Heart right ventricle (tissue), 16 donors: ENCODE results near the gene FMO5. TPM values are rescaled to one million over a fixed set of nuclear protein-coding genes. Genes with fewer than 3 reads are reported as not detected.

Experiments
- ATAC-seq, 8 donors: fragments of 200-7000 bp; cut with Tn5 transposase; one replicate each; pipeline ENCODE4 v1.9.1; 2020; ENCODE audit warnings: mild to moderate bottlenecking in 8 of 8, moderate library complexity in 8 of 8, moderate number of reproducible peaks in 1 of 8
- DNase-seq, 2 donors: peaks; one replicate each; pipeline ENCODE4 v3.0.0-alpha.2; 2020
- H3K27ac ChIP-seq, 10 donors: fragments of 200-600 bp; sonication (generic) in 2 of 10; one replicate each; pipeline versions ENCODE4 v1.5.0 to v1.8.0; 2020 to 2022; ENCODE audit warnings: mild to moderate bottlenecking in 3 of 10
- H3K27me3 ChIP-seq, 7 donors: fragments of 200-600 bp; one replicate each; pipeline ENCODE4 v1.8.0; 2021 to 2022; ENCODE audit warnings: mild to moderate bottlenecking in 2 of 7
- H3K36me3 ChIP-seq, 9 donors: fragments of 200-600 bp; sonication (generic) in 1 of 9; one replicate each; pipeline versions ENCODE4 v1.5.0 to v1.8.0; 2020 to 2022; ENCODE audit warnings: mild to moderate bottlenecking in 2 of 9
- H3K4me1 ChIP-seq, 9 donors: fragments of 200-600 bp; sonication (generic) in 1 of 9; one replicate each; pipeline versions ENCODE4 v1.5.0 to v1.8.0; 2020 to 2022; ENCODE audit warnings: mild to moderate bottlenecking in 4 of 9
- H3K4me3 ChIP-seq, 10 donors: fragments of 200-600 bp; sonication (generic) in 2 of 10; one replicate each; pipeline versions ENCODE4 v1.5.0 to v1.8.0; 2020 to 2022; ENCODE audit warnings: mild to moderate bottlenecking in 7 of 10, moderate library complexity in 2 of 10
- H3K9me3 ChIP-seq, 11 donors: fragments of 200-600 bp in 10 of 11; sonication (generic) in 2 of 11; one replicate each; pipeline versions ENCODE4 v1.5.0 to v1.8.0; 2013 to 2022; ENCODE audit warnings: mild to moderate bottlenecking in 2 of 11, control low read depth in 1 of 11, moderate library complexity in 1 of 11
- WGBS, 2 donors: extraction: QIAGEN DNeasy Blood & Tissue Kit; methylation state at CpG; one replicate each; pipeline ENCODE4 v1.1.7; 2013; ENCODE audit warnings: inconsistent platforms in 1 of 2; 5-methylcytosine and 5-hydroxymethylcytosine counted together
- intact Hi-C, 10 donors: fragments of 100-400 bp; cut with DNase I; formaldehyde crosslinking; loops; one replicate each; pipeline versions ENCODE4 v1.11.1 to v1.14.2; 2022
- polyA plus RNA-seq, 2 donors: library from polyadenylated mRNA; stranded (reverse); fragments of 200-250 nt; gene quantifications; one replicate each; pipeline ENCODE4 v1.2.3, GENCODE V29; 2013
- total RNA-seq, 10 donors: library from RNA; stranded (reverse); fragmentation: NEBNext Ultra II Directional in 3 of 10; extraction: Animal tissue kit (Norgen Biotek cat#: 25700) in 3 of 10; gene quantifications; one replicate each; pipeline versions ENCODE4 v1.2.1 to v1.2.4, GENCODE V29; 2021 to 2023
- TF ChIP-seq, protein P1 (sequence below), 9 donors: fragments of 200-600 bp; sonication (generic) in 2 of 9; IDR thresholded peaks; one replicate each; pipeline versions ENCODE4 v1.5.0 to v1.8.0; 2021 to 2022; ENCODE audit warnings: antibody characterized with exemption in 9 of 9, mild to moderate bottlenecking in 5 of 9, moderate library complexity in 1 of 9
- donor health status: Arrhythmogenic right ventricular cardiomyopathy.
- donor health status: ischemic (EF 13 %, LVEDD 7.1; RV severe dilation, severe dysfunction).
- donor health status: healthy with polysubstance abuse.
- donor health status: DM: no; HTN: yes; CAD: no.
- donor health status: DM: no; HTN: no; CAD: no.
- donor health status: ischemic (EF 25% LVEDD 6.9; RV normal size, moderate dysfunction).
- donor health status: ischemic (EF 25% LVEDD 5.7; RV mildly dilated, moderate dysfunction).
- donor health status: healthy.
- donor health status: DM: yes; HTN: yes; CAD: no.
- donor health status: Ischemic cardiomyopathy.
- donor health status: ischemic (EF 35%, LVEDD 5.7; RV mildly dilated, moderate dysfunction).
- donor health status: nonischemic (EF 11% LVEDD 7.7; RV severe dilation, severe dysfunction).
- donor health status: DM: yes; HTN: yes; CAD: no.
- donor health status: PGD.
- donor health status: ischemic (EF 29% LVEDD 5.4; RV normal size, mild dysfunction).
- donor health status: nonischemic (EF 23%, LVEDD 6.1; RV moderate dilation, normal function).

The FMO5 gene
- total and polyA plus RNA-seq, 12 donors: 0.20 to 21.7 (median 0.78) TPM

DNA sequence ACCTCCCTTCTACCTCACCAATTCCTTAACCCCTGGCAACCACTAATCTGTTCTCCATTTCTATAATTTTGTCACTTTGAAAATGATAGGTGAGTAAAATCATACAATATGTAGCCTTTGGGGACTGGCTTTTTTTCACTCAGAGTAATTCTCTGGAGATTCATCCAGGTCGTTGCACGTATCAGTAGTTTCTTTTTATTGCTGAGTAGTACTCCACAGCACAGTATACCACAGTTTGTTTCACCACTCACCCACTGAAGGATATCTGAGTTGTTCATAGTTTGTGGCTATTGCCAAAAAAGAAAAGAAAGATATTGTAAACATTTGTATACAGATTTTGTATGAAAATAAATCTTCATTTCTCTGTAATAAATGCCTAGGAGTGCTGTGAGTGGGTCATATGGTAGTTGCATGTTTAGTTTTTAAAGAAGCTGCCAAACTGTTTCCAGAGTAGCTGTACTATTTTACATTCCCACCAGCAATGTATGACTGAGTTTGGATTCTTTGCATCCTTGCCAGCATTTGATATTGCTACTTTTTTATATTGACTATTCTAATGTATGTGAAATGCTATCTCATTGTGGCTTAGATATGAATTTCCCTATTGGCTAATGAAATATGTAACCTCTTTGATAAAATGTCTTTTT lies 21.0 kb upstream of the FMO5 start:
- ATAC-seq: no peak
- Histone ChIP-seq H3K36me3 (no peaks in the 10 kb centered on the region), H3K27ac (no peak overlapping the region), H3K27me3 (no peaks in the 10 kb centered on the region), H3K9me3 (no peaks in the 10 kb centered on the region), H3K4me1 (peaks cover 0 to 48% (median 19%) of the 10 kb centered on the region in 9 donors), H3K4me3 (no peak overlapping the region)
- no peak for DNase-seq
- intact Hi-C loops: no loop called here
- 88% methylated on average over 2 of the region's 2 CpGs for WGBS, 2 donors
- TF ChIP-seq, protein P1, sequence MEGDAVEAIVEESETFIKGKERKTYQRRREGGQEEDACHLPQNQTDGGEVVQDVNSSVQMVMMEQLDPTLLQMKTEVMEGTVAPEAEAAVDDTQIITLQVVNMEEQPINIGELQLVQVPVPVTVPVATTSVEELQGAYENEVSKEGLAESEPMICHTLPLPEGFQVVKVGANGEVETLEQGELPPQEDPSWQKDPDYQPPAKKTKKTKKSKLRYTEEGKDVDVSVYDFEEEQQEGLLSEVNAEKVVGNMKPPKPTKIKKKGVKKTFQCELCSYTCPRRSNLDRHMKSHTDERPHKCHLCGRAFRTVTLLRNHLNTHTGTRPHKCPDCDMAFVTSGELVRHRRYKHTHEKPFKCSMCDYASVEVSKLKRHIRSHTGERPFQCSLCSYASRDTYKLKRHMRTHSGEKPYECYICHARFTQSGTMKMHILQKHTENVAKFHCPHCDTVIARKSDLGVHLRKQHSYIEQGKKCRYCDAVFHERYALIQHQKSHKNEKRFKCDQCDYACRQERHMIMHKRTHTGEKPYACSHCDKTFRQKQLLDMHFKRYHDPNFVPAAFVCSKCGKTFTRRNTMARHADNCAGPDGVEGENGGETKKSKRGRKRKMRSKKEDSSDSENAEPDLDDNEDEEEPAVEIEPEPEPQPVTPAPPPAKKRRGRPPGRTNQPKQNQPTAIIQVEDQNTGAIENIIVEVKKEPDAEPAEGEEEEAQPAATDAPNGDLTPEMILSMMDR (IDR thresholded peaks at IDR 0.05): no peak

GRCh38 chr1:147245586-147246021 lies 20.5 kb upstream of the FMO5 start:
- ATAC-seq (no peak), DNase-seq (no peak)
- no peak overlapping the region for H3K4me3 ChIP-seq
- H3K27me3 ChIP-seq: no peaks in the 10 kb centered on the region
- no peaks in the 10 kb centered on the region for H3K36me3 ChIP-seq
- TF ChIP-seq, protein P1 (IDR thresholded peaks at IDR 0.05): no peak
- no peaks in the 10 kb centered on the region for H3K9me3 ChIP-seq
- intact Hi-C loops: no loop called here
- H3K27ac ChIP-seq: no peak overlapping the region
- H3K4me1 ChIP-seq: peaks cover 0 to 48% (median 19%) of the 10 kb centered on the region in 9 donors
- 81 to 91% methylated on average over 3 of the region's 3 CpGs for WGBS, 2 donors

DNA sequence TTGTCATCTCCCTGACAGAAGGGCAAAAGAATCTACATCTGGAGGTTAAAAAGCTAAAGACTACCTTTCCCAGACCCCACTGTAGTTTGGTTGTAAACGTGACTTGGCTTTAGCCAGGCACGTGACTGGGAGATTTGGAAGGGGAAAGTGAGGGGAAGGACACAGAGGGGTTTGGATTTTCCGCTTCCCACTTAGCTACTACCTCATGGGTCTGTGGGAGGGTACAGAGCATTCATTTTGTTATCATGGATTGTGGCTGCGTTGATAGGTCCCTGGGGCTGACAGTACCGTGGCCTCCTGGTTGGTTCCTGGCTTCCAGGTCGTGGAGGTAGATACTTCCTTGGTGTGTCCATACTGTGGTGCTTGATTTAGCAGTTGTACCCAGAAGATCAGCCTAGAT lies 20.0 kb upstream of the FMO5 start:
- Histone ChIP-seq H3K27me3 (no peaks in the 10 kb centered on the region), H3K4me1 (peaks cover 0 to 48% (median 19%) of the 10 kb centered on the region in 9 donors), H3K36me3 (no peaks in the 10 kb centered on the region), H3K9me3 (no peaks in the 10 kb centered on the region), H3K27ac (no peak overlapping the region), H3K4me3 (no peak overlapping the region)
- WGBS, 2 donors: 89 to 95% methylated on average over 6 of the region's 6 CpGs
- TF ChIP-seq, protein P1 (IDR thresholded peaks at IDR 0.05): no peak
- intact Hi-C loops: no loop called here
- DNase-seq: no peak
- ATAC-seq: no peak

DNA sequence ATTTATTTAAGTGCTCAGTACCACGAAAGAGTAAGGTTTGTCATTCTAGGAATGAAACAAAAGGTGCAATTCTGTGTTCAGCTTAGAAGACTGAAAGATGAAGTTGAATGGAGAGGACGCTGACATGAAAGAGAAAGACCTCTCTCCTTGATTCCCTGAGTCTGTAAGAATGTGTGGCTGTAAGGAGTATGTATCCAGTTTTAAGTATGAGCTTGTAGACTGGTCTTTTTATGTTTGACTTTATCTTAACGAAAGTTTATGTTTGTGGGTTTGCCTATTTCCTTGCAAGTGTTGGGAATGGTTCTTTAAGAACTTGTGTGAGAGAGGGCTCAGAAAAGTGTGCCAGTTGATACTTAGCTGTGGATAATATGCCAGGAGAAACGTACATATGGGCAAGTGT lies 18.7 kb upstream of the FMO5 start:
- DNase-seq: no peak
- Histone ChIP-seq H3K4me3 (peak overlapping the region; percentile 71 to 99 (median 91)), H3K36me3 (no peaks in the 10 kb centered on the region), H3K27ac (peak overlapping the region in 6 of 10 donors; percentile 83 to 97 (median 92)), H3K9me3 (no peaks in the 10 kb centered on the region), H3K4me1 (peaks cover 0 to 48% (median 19%) of the 10 kb centered on the region in 9 donors), H3K27me3 (no peaks in the 10 kb centered on the region)
- 13 to 18% methylated on average over 4 of the region's 4 CpGs for WGBS, 2 donors
- no peak for ATAC-seq
- TF ChIP-seq, protein P1 (IDR thresholded peaks at IDR 0.05): no peak
- intact Hi-C loops: loop anchor here in 7 of 10 donors (1.0 to 5.0 kb wide), 3 partner anchors 71 to 72 kb away; partner anchors contain the start of gene PRKAB2 (in 7 of the 7)
